AG04449 (cell line): ENCODE measurements around the gene VILL.

Experiments used
- CTCF ChIA-PET: fragments of 350-600 bp; formaldehyde crosslinking; extraction: SDS; loops from one replicate; lab custom pipeline; 2021; ENCODE audit warnings: antibody characterized with exemption; lab: Yijun Ruan, JAX
- POLR2A ChIA-PET: fragments of 400-600, 350-600 bp; formaldehyde crosslinking; extraction: SDS; loops from one replicate; lab custom pipeline; 2020; ENCODE audit warnings: antibody characterized with exemption, inconsistent platforms; lab: Yijun Ruan, JAX
- DNase-seq: peaks from one replicate; pipeline ENCODE4 v3.0.0-alpha.2; 2010; ENCODE audit warnings: low read depth, low spot score
- H3K4me3 ChIP-seq: 2 replicates; pipeline ENCODE4 v1.5.1; 2011; ENCODE audit warnings: low read depth, mild to moderate bottlenecking, control low read depth, low read length
- CTCF ChIP-seq: IDR thresholded peaks from one replicate; pipeline ENCODE4 v1.5.1; 2011; ENCODE audit warnings: mild to moderate bottlenecking, moderate library complexity, low read length, control low read depth, inconsistent platforms; ENCODE audit not compliant: insufficient read depth; ENCODE audit errors: missing control alignments

The VILL gene

GRCh38 chr3:38006445-38006995 lies 15.9 kb downstream of the VILL start:
- DNase-seq = no peak
- H3K4me3 ChIP-seq = no peak overlapping the region
- ChIA-PET POLR2A (no interaction called here), CTCF (interaction anchor here (0.7 to 1.5 kb wide), 4 partner anchors 11 to 473 kb away, joined by 3 to 6 read pairs (median 4); no protein-coding TSS in a partner anchor)
- no peak for TF ChIP-seq CTCF

- ChIA-PET CTCF (interaction anchor here (1.1 to 1.5 kb wide), 2 partner anchors 153 to 338 kb away, joined by 3 to 4 read pairs; no protein-coding TSS in a partner anchor), POLR2A (no interaction called here)
- DNase-seq = no peak
- TF ChIP-seq CTCF = no peak
- no peak overlapping the region for H3K4me3 ChIP-seq
Measured at GRCh38 chr3:38007754-38008090, 17.1 kb downstream of the VILL start.

- H3K4me3 ChIP-seq = no peak overlapping the region
- no peak for DNase-seq
- POLR2A ChIA-PET = no interaction called here
- no peak for TF ChIP-seq CTCF
- CTCF ChIA-PET = interaction anchor here (1.5 kb wide), 1 partner anchor 152 kb away, joined by 3 read pairs; no protein-coding TSS in a partner anchor
Measured at GRCh38 chr3:38008191-38008701, 17.7 kb downstream of the VILL start.

GRCh38 chr3:38008971-38009580 lies 18.5 kb downstream of the VILL start:
- ChIA-PET CTCF (interaction anchor here (0.6 to 1.5 kb wide), 2 partner anchors 8 to 153 kb away, joined by 3 read pairs; no protein-coding TSS in a partner anchor), POLR2A (no interaction called here)
- TF ChIP-seq CTCF = no peak
- H3K4me3 ChIP-seq = no peak overlapping the region
- DNase-seq = no peak

GRCh38 chr3:38009807-38010591 lies 19.4 kb downstream of the VILL start:
- H3K4me3 ChIP-seq = no peak overlapping the region
- CTCF ChIA-PET = interaction anchor here (1.5 kb wide), 1 partner anchor 154 kb away, joined by 3 read pairs; no protein-coding TSS in a partner anchor
- no peak for TF ChIP-seq CTCF
- no peak for DNase-seq
- POLR2A ChIA-PET = no interaction called here
